Measurements from ENCODE around the gene NR5A1.

DNA sequence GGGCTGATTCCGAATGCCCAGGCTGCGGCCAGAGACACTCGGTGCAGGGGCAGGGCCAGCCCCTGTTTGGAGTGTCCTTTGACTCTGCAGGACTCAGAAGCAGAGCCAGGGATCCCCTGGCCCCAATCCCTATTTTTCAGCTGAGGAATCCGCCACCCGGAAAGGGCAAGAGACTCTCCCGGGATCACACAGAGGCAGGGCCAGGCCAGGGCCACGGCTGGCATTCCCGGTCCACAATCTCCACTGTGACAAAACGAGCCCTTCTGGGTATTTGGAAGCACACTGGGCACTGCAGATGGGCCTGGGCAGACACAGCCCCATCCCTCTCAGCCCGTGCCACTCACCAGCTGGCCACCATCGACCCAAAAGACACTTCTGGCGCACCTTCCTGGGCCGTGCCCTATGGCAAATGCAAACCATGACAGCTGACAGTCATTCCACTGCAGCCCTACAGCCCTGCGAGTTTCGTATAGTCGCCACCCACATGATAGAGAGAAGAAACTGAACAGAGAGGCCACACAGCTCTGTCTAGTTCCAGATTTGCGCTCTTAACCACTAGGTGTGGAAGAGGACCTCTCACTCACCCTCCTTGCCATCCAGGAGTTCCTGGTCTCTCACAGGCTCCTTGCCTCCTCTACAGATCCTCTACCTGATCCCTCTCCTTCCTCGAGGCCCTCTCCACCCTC is 13.3 kb downstream of the NR5A1 start:
- no peak for TF ChIP-seq EZH2phosphoT487 (IDR thresholded peaks at IDR 0.05; ENCODE audit: insufficient read depth, low read depth)
- no peak for TF ChIP-seq EZH2 (IDR thresholded peaks at IDR 0.05; ENCODE audit: insufficient read depth, poor library complexity, severe bottlenecking)

Data from GM23248 (cell line).